HCT116 (cell line): ENCODE measurements around the gene PLCXD1. TPM values are rescaled to one million over a fixed set of nuclear protein-coding genes. Genes with fewer than 3 reads are reported as not detected.

ENCODE experiments used
- ATAC-seq: fragments of 200-7000 bp; cut with Tn5 transposase; 2 replicates; pipeline ENCODE4 v1.9.1; 2020; ENCODE audit warnings: mild to moderate bottlenecking, moderate library complexity
- BruUV-seq: library from RNA; stranded (reverse); fragments of 400-500 nt; replicated peaks from 2 replicates; lab custom pipeline; 2021; lab: Mats Ljungman, UMichigan
- CTCF ChIA-PET: fragments of 300-600 bp; sonication (Branson Sonifier 250); formaldehyde crosslinking; loops from one replicate; lab custom pipeline; 2021; ENCODE audit warnings: antibody characterized with exemption; lab: Charles Lee
- POLR2A ChIA-PET: fragments of 300-600, 350-600 bp; sonication (Branson Sonifier 250); formaldehyde crosslinking; loops from one replicate; lab custom pipeline; 2021; ENCODE audit warnings: antibody characterized with exemption; lab: Charles Lee
- RAD21 ChIA-PET, 2 experiments: fragments of 300-600 bp; sonication (Branson Sonifier 250); formaldehyde crosslinking; loops; one replicate each; lab custom pipeline; 2023; ENCODE audit warnings: low total read pairs in 2 of 2; ENCODE audit not compliant: uncharacterized antibody in 2 of 2, unreplicated experiment in 2 of 2, low non-redundant PET in 1 of 2; lab: Charles Lee
- DNase-seq: peaks from one replicate; pipeline ENCODE4 v3.0.0-alpha.2; 2010; ENCODE audit warnings: low read depth, low spot score
- H2AFZ ChIP-seq: fragments of 200-600 bp; shearing (Covaris generic), sonication (generic); 2 replicates; pipeline ENCODE4 v1.6.1; 2017; ENCODE audit warnings: low read depth, mixed run types, mixed read lengths, antibody characterized with exemption, low read length; ENCODE audit not compliant: poor library complexity, severe bottlenecking
- H3K27ac ChIP-seq: 2 replicates; pipeline ENCODE4 v1.5.1; 2012; ENCODE audit warnings: low read depth, low read length
- H3K27me3 ChIP-seq: fragments of 200-600 bp; sonication (generic); 2 replicates; pipeline ENCODE4 v1.6.1; 2016; ENCODE audit warnings: mixed run types, low read length, mixed read lengths; ENCODE audit not compliant: insufficient read depth
- H3K36me3 ChIP-seq, 2 experiments: fragments of 200-500 bp in 1 of 2; fragments of 200-600 bp in 1 of 2; sonication (Bioruptor generic) in 1 of 2; sonication (generic) in 1 of 2; 2 replicates each; pipeline versions ENCODE4 v1.5.1 to v1.6.1; 2014 to 2016; ENCODE audit warnings: low read length in 2 of 2, inconsistent platforms in 1 of 2, mixed read lengths in 1 of 2, mixed run types in 1 of 2; ENCODE audit not compliant: insufficient read depth in 2 of 2, control insufficient read depth in 1 of 2
- H3K4me1 ChIP-seq, 2 experiments: fragments of 200-600 bp in 1 of 2; sonication (generic) in 1 of 2; 2 replicates each; pipeline versions ENCODE4 v1.5.1 to v1.6.1; 2012 to 2017; ENCODE audit warnings: low read length in 2 of 2, inconsistent platforms in 1 of 2, mild to moderate bottlenecking in 1 of 2, mixed read lengths in 1 of 2, mixed run types in 1 of 2, moderate library complexity in 1 of 2; ENCODE audit not compliant: insufficient read depth in 2 of 2, control insufficient read depth in 1 of 2
- H3K4me2 ChIP-seq: fragments of 200-600 bp; sonication (generic); 2 replicates; pipeline ENCODE4 v1.6.1; 2017; ENCODE audit warnings: mixed run types, low read length, mixed read lengths
- H3K4me3 ChIP-seq, 2 experiments: fragments of 200-600 bp in 1 of 2; sonication (generic) in 1 of 2; replicated peaks in 1 of 2; 2 replicates each; pipeline ENCODE4 v1.5.1; 2011 to 2016; ENCODE audit warnings: low read length in 2 of 2, control low read depth in 1 of 2, low read depth in 1 of 2, mild to moderate bottlenecking in 1 of 2, mixed read lengths in 1 of 2, mixed run types in 1 of 2
- H3K79me2 ChIP-seq: fragments of 200-600 bp; sonication (generic); 2 replicates; pipeline ENCODE4 v1.6.1; 2017; ENCODE audit warnings: mild to moderate bottlenecking, mixed run types, low read length, moderate library complexity, mixed read lengths; ENCODE audit not compliant: insufficient read depth
- H3K9ac ChIP-seq: fragments of 200-600 bp; sonication (generic); 2 replicates; pipeline ENCODE4 v1.6.1; 2016; ENCODE audit warnings: low read length, mixed read lengths
- H3K9me2 ChIP-seq: fragments of 200-600 bp; sonication (generic), shearing (Covaris generic); 2 replicates; pipeline ENCODE4 v1.6.1; 2017; ENCODE audit warnings: mixed run types, mild to moderate bottlenecking, moderate library complexity; ENCODE audit not compliant: insufficient read depth
- H3K9me3 ChIP-seq, 2 experiments: fragments of 200-500 bp in 1 of 2; fragments of 200-600 bp in 1 of 2; sonication (Bioruptor generic) in 1 of 2; sonication (generic) in 1 of 2; 2 replicates each; pipeline ENCODE4 v1.6.1; 2014 to 2017; ENCODE audit warnings: low read length in 2 of 2, mixed read lengths in 2 of 2, inconsistent platforms in 1 of 2, low read depth in 1 of 2, mild to moderate bottlenecking in 1 of 2, mixed run types in 1 of 2, moderate library complexity in 1 of 2; ENCODE audit not compliant: control insufficient read depth in 1 of 2, insufficient read depth in 1 of 2
- H4K20me1 ChIP-seq: fragments of 200-600 bp; sonication (generic), shearing (Covaris generic); 2 replicates; pipeline ENCODE4 v1.6.1; 2017; ENCODE audit warnings: mixed run types, mild to moderate bottlenecking, moderate library complexity; ENCODE audit not compliant: insufficient read depth
- ATF3 ChIP-seq: IDR thresholded peaks from 2 replicates; pipeline ENCODE4 v1.6.1; 2012
- CBX3 ChIP-seq: IDR thresholded peaks from 2 replicates; pipeline ENCODE4 v1.6.1; 2012; ENCODE audit warnings: low read depth
- CEBPB ChIP-seq: IDR thresholded peaks from 2 replicates; pipeline ENCODE4 v1.6.1; 2012; ENCODE audit warnings: low read depth
- CTCF ChIP-seq, 3 experiments: fragments of 200-600 bp in 1 of 3; sonication (generic) in 1 of 3; IDR thresholded peaks in 2 of 3; conservative IDR thresholded peaks in 1 of 3; 2 replicates each; pipeline ENCODE4 v1.5.1; 2012 to 2017; ENCODE audit warnings: low read depth in 2 of 3, low read length in 2 of 3, antibody characterized with exemption in 1 of 3, borderline replicate concordance in 1 of 3, control low read depth in 1 of 3, mild to moderate bottlenecking in 1 of 3, mixed read lengths in 1 of 3, mixed run types in 1 of 3, moderate library complexity in 1 of 3; ENCODE audit not compliant: insufficient read depth in 1 of 3
- EGR1 ChIP-seq: IDR thresholded peaks from 2 replicates; pipeline ENCODE4 v1.6.1; 2012; ENCODE audit warnings: low read depth
- EZH2 ChIP-seq: fragments of 200-600 bp; sonication (generic); IDR thresholded peaks from 2 replicates; pipeline ENCODE4 v1.6.1; 2017; ENCODE audit warnings: antibody characterized with exemption, mixed run types
- EZH2phosphoT487 ChIP-seq: fragments of 200-600 bp; IDR thresholded peaks from 2 replicates; pipeline ENCODE4 v1.6.1; 2018; ENCODE audit warnings: antibody characterized with exemption, borderline replicate concordance
- FOSL1 ChIP-seq: IDR thresholded peaks from 2 replicates; pipeline ENCODE4 v1.6.1; 2012; ENCODE audit warnings: low read depth
- JUND ChIP-seq: IDR thresholded peaks from 2 replicates; pipeline ENCODE4 v1.6.1; 2012
- POLR2A ChIP-seq: IDR thresholded peaks from 2 replicates; pipeline ENCODE4 v1.7.0; 2011; ENCODE audit warnings: borderline replicate concordance; ENCODE audit not compliant: insufficient read depth, insufficient read length; ENCODE audit errors: extremely low read depth
- POLR2AphosphoS5 ChIP-seq: IDR thresholded peaks from 2 replicates; pipeline ENCODE4 v1.6.1; 2011; ENCODE audit warnings: mild to moderate bottlenecking, low read depth, low read length, moderate library complexity
- RAD21 ChIP-seq: IDR thresholded peaks from 2 replicates; pipeline ENCODE4 v1.6.1; 2012; ENCODE audit warnings: low read depth, mild to moderate bottlenecking
- SIN3A ChIP-seq: IDR thresholded peaks from 2 replicates; pipeline ENCODE4 v1.6.1; 2012; ENCODE audit warnings: low read depth
- SP1 ChIP-seq: IDR thresholded peaks from 2 replicates; pipeline ENCODE4 v1.6.1; 2012; ENCODE audit warnings: low read depth
- YY1 ChIP-seq: IDR thresholded peaks from 2 replicates; pipeline ENCODE4 v1.6.1; 2011; ENCODE audit warnings: low read length, low read depth, moderate library complexity, mild to moderate bottlenecking; ENCODE audit not compliant: insufficient replicate concordance; ENCODE audit errors: extremely low read depth
- ZBTB33 ChIP-seq: IDR thresholded peaks from 2 replicates; pipeline ENCODE4 v1.6.1; 2011; ENCODE audit warnings: mild to moderate bottlenecking, low read length, moderate library complexity; ENCODE audit not compliant: insufficient replicate concordance; ENCODE audit errors: extremely low read depth
- ZFX ChIP-seq: fragments of 450-650 bp; IDR thresholded peaks from 2 replicates; pipeline ENCODE4 v1.6.1; 2017
- ZNF274 ChIP-seq: fragments of 200-500 bp; sonication (Bioruptor generic); IDR thresholded peaks from 2 replicates; pipeline ENCODE4 v1.6.1; 2014; ENCODE audit warnings: mild to moderate bottlenecking, low read depth, low read length, inconsistent platforms
- intact Hi-C: fragments of 100-400 bp; cut with micrococcal nuclease; formaldehyde crosslinking; loops from 2 replicates; pipeline ENCODE4 v1.10.0; 2022
- total RNA-seq: library from RNA; stranded (reverse); gene quantifications from one replicate; pipeline ENCODE4 v1.2.1, GENCODE V29; 2021; ENCODE audit not compliant: unreplicated experiment

PLCXD1 gene
- total RNA-seq, 1 experiment from 2014 or later: 26.3 TPM

- Histone ChIP-seq H3K9ac (no peak overlapping the region), H3K79me2 (no peaks in the 10 kb centered on the region), H2AFZ (no peak overlapping the region), H3K9me3 (no peaks in the 10 kb centered on the region; a peak in 1 of 4 replicates), H3K4me1 (no peaks in the 10 kb centered on the region; a peak in 1 of 4 replicates), H3K36me3 (peaks cover 0 to 15% of the 10 kb centered on the region in 2 experiments; a peak in 2 of 4 replicates), H3K4me3 (no peak overlapping the region), H3K4me2 (no peak overlapping the region), H3K27me3 (no peaks in the 10 kb centered on the region), H3K9me2 (no peaks in the 10 kb centered on the region), H3K27ac (no peak overlapping the region), H4K20me1 (no peaks in the 10 kb centered on the region)
- no peak for DNase-seq
- no TSS peak for BruUV-seq
- POLR2A ChIA-PET: no interaction called here
- RAD21 ChIA-PET: no interaction called here
- TF ChIP-seq EGR1: no peak
- TF ChIP-seq CEBPB: no peak
- no peak for TF ChIP-seq YY1
- intact Hi-C loops: no loop called here
- no peak for ATAC-seq
- CTCF ChIA-PET: no interaction called here
Measured at GRCh38 chrX:287670-288069, 6.5 kb downstream of the PLCXD1 start.

- no peaks in the 10 kb centered on the region for H3K79me2 ChIP-seq
- intact Hi-C loops: no loop called here
- POLR2A ChIA-PET: no interaction called here
- no peak overlapping the region for H3K27ac ChIP-seq
- no peak overlapping the region for H3K9ac ChIP-seq
- no peak overlapping the region for H3K4me2 ChIP-seq
- RAD21 ChIA-PET: no interaction called here
- no peaks in the 10 kb centered on the region for H3K27me3 ChIP-seq
- no peaks in the 10 kb centered on the region; a peak in 1 of 4 replicates for H3K4me1 ChIP-seq
- no peaks in the 10 kb centered on the region; a peak in 1 of 4 replicates for H3K9me3 ChIP-seq
- no peak for ATAC-seq
- DNase-seq: no peak
- BruUV-seq: no TSS peak
- H4K20me1 ChIP-seq: no peaks in the 10 kb centered on the region
- H3K9me2 ChIP-seq: no peaks in the 10 kb centered on the region
- no peak overlapping the region for H2AFZ ChIP-seq
- CTCF ChIA-PET: no interaction called here
- peaks cover 0 to 16% of the 10 kb centered on the region in 2 experiments; a peak in 2 of 4 replicates for H3K36me3 ChIP-seq
- H3K4me3 ChIP-seq: no peak overlapping the region
- no peak for TF ChIP-seq EZH2phosphoT487
- TF ChIP-seq FOSL1: no peak
- no peak for TF ChIP-seq ZNF274
- TF ChIP-seq CEBPB: no peak
- no peak for TF ChIP-seq EZH2
- no peak for TF ChIP-seq SIN3A
- no peak for TF ChIP-seq SP1
- TF ChIP-seq CTCF (IDR thresholded peaks at IDR 0.05 in 2 of 3, conservative IDR thresholded peaks at IDR 0.05 in 1 of 3; ENCODE audit: borderline replicate concordance in 1 of 3, insufficient read depth in 1 of 3, low read depth in 2 of 3, low read length in 2 of 3): no peak
- no peak for TF ChIP-seq ZBTB33
- TF ChIP-seq JUND: no peak
- no peak for TF ChIP-seq POLR2A
- TF ChIP-seq YY1: no peak
- no peak for TF ChIP-seq ATF3
- no peak for TF ChIP-seq RAD21
- no peak for TF ChIP-seq ZFX
- no peak for TF ChIP-seq POLR2AphosphoS5
- no peak for TF ChIP-seq CBX3
Measured at GRCh38 chrX:288561-288991, 7.4 kb downstream of the PLCXD1 start.
